Stimulated activated CD8-positive, alpha-beta memory T cell treated with anti-CD3 and anti-CD28 coated beads, Interleukin-4, amount 100 ng/mL, for 24 hours (primary cell): ENCODE results near the gene SCN4A.
"Not testable (repeated sequence)": the region's sequence is repeated elsewhere in the genome, so short reads cannot be mapped to it uniquely, and the experiment has no call there.

Experiments
- DNase-seq: peaks from one replicate; pipeline ENCODE4 v3.0.0-alpha.2; 2020; ENCODE audit warnings: low read depth

Gene SCN4A

DNA sequence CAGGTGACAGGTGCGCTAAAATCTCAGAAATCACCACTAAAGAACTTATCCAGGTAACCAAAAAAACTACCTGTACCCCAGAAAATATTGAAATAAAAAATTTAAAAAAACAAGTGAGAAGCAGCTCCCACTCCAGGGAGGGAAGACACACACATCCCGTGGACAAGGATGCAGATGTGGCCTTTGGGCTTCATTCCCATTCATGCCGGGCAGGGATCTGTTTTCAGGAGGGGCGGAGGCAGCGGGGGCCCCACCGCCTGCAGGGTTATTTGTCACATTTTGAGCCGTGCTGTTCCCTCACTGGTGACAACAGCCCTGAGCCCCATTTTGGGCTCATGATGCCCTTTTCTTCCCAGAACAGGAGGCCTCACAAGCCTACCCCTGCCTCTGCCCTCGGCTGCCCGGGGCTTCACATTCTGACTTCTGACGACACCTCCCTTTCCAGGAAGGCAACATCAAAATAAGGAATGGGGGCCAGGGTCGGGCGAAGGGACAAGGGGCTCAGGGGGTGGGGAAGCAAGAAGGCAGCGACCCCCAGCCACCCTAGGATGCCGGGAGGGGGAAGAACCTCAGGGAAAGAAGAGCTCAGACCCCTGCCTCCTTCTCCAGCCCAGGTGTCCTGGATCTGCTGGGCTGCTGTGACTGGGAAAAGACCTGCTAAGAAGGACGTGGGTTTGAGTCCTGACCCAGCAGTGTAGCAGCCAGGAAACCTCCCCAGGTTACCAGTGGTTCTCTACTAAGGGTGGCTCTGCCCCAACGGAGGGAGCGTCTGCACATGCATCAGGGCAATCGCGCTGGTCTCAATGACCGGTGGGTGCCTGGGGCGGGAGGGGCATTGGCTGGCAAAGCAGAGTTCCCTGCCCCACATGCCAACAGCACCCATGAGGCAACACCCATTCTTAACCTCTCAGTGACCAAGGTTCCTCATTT is 38.3 kb downstream of the SCN4A start:
- no peak for DNase-seq

DNA sequence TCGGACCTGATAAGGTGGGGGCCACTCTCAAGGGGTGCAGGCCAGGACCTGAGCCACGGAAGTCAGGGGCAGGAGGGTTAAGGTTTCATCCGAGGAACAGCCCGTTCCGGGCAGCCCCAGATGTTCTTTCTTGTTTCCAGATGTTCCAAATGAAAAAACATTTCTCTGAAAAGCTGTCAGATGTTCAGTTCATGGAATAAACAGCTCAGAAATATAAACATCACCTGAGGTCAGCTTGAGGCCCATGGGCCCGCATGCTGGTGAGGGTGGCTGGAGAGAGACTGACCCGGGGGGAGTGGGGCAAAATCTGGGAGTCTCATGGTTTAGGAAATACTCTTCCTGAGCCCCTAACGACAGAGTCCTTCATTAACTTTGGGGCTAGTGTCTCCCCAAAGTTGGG is 39.1 kb downstream of the SCN4A start:
- no peak for DNase-seq

DNA sequence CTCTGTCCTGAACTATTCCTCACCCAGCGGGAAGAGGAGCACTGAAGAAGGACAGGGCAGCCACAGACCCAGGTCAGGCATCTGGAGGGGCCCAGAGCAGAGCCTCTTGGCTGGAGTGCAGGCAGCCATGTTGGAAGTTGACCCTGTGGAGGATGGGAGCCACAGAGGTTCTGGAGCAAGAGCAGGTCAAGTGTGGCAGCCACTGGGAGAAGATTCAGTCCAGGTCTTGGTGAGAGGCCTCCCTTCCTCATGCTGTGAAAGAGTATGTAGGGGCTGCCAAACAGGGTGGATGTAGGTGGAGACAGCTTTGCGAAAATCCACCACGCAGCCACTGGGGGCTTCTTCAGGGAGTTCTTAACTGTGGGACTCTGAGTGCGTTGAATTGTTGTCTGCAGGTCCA is 40.0 kb downstream of the SCN4A start:
- no peak for DNase-seq

DNA sequence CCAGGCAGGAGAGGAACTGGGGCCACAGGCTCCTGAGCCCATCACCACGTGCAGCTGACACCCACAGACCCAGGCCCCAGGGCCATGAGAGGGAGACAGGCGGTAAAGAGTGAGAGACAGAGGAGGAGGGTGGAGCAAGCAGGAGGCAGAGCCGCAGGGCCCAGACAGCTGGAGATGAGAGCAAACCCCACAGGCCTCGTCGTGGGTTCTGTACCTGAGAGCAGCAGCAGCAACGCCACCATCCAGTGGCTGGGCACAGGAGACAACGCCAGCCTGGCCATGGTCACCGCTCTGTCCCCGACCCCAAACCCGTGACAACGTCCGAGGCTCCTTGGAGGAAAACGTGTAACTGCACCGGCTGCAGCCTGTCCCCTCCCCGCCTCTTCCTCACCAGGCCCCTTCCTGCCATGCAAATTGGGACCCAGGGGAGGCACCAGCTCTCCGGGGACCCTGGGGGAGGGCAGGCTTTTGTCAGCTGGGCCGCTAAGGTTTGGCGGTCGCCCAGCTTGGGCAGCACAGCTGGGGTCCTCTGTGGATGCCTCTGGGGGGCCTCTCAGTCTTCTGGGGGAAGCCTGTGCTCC is 40.6 kb downstream of the SCN4A start, which contains the start of gene CD79B:
CD79B (minus strand) TSS at position 351 of the 581 bp plus-strand sequence; CDS start at position 281, 70 bp downstream.
- DNase-seq, result peak; percentile 15

DNA sequence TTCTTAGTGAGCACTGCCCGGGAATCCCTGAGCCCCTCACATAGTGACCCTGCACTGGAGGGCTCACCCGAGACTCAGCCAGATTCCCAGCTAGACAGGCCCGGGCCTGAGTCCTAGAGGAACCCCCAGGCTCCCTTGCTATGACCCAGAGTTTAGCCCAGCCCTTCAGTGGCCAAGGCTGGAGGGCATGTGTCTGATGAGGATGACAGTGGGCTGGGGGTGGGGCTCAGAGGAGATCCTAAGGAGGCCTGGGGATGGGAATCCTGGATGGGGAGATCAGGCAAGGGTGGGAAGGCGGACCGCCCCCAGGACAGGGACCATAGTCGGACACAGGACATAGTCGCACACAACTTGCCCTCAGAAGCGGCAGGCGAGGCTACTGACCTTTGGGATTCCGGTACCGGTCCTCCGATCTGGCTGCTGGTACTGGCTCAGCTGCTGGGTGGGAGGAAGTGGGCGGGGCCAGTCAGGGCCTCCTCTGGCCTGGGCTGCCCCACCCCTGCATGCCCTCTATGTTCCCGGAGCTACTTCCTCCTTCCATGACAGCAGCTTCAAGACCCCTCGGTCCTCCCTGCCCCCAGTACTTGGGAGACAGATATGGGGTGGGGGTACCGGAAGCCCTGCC is 41.7 kb downstream of the SCN4A start:
- peak; percentile 24 for DNase-seq

DNA sequence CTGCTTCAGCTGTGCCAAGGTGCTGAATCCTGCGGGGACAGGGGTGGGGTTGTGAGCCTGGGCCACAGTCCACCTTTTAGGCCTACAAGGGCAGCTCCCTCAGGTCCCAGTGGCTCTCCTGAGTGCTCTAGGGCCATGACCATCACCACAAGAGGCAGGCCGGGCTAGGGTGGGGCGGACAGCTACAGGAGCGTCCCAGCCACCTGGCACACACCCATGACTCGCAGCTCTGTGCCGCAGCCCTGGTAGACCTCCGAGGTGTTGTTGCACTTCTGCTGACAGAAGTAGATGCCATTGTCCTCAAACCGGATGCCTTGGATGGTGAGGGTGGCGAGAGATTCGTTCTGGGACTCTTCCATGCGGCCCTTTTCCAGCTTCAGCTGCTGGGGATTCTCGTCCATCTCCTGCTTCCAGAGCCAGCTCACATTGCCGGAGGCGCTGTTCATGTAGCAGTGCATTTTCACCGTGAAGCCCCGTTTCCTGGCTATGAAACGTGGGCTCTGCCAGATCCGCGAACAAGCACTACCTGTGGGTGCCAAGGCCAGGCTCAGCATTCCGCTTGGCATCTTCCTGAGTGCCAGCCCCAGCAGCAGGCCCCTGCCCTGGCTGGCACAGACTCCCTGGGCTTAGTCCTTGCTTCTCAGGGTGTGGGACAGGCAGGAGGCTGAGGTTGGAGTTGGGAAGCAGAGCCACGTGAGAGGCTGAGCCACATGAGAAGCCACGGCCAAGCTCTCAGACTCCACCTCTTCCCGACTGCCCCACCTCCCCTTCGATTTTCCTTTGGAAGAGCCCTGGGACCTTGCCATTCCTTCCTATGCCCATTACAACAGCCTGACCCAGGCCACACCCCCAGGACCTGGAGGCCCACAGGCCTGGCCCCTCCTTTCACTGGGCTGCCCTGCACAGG is 42.6 kb downstream of the SCN4A start:
- no peak for DNase-seq

DNA sequence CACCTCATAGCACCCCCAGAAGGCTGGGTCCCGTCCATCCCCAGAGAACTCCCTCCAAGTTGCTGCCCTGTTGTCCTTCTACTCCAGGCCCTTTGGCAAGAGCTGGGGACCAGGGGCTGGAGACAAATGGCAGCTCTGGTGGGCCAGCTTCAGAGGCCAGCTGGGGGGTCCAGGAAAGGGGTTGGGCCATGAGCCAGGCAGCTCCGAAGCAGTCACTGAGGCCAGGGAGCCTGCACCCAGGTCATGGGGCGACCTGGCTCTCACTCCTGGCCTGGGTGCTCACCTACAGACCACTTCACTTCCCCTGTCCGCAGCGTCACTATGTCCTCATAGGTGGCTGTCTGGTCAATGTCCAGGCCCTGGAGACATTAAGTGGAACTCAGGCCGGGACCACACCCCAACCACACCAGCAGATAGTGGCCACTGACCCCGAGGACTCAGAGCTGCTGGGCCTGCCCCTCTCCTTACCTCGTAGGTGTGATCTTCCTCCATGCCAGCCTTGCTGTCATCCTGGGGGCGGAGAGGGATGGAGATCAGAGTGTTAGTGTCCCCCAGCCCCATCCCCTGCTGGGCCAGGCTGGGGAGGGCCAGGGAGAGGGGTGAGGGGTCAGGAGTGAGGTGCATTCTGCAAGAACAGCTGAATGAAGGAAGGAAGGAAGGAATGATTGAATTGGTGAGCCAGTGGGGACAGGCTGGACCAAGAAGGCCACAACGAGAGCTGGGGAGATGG is 43.6 kb downstream of the SCN4A start:
- DNase-seq, result no peak

DNA sequence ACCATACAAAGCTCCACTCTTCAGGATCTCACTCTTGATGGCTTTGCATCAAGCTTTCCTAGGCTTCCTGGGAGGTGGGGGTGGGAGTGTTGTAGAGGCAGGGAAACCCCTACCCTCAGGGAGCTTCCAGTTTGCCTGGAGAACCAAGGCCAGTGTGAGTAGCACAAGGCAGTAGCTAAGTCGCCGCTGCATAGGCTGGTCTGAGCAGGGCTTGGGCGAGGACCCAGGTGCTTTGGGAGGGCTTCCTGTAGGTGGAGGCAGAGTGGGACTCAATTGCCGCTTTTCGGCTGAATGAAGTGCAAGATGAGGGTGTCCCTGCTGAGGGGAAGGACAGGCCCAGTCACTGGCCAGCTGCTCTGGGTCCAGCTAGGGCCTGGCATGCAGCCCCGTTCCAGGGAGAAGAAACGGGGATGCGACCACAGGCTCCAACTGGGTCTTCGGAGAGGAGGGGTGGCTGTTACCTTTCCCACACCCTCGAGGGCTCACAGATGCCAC is 44.5 kb downstream of the SCN4A start:
- DNase-seq, result no peak

DNA sequence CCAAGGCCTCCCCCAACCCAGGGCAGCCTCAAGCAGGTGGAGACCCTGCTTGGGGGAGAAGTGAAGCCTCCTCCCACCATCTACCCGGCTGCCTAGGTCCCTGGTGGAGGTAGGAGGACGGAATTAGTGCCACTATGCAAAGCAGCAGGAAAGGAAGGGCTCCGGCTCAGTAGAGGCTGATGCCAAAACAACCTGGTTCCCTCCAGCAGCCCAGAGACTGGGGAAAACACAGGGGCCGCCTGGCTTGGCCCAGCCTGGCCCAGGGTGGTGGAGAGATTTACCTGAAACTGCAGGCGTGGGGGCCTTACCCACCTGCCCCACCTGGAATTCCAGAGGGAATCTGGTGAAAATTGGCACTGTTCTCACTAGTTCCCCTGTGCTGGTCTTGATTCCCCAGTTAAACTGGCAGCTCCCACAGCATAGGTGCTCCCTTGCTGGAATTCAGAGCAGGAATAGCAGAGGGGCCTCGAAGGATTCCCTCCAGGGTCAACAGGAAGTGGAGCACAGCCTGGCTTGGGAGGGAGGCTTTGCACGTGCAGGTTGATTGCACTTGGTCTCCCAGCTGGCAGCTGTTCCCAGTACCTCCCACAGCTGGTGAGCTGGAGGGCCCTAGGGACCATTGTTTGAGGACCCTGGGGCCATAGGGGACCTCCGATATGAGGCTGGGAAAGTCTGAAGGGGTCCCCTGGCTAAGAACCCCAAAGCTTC is 45.1 kb downstream of the SCN4A start:
- DNase-seq, result no peak

DNA sequence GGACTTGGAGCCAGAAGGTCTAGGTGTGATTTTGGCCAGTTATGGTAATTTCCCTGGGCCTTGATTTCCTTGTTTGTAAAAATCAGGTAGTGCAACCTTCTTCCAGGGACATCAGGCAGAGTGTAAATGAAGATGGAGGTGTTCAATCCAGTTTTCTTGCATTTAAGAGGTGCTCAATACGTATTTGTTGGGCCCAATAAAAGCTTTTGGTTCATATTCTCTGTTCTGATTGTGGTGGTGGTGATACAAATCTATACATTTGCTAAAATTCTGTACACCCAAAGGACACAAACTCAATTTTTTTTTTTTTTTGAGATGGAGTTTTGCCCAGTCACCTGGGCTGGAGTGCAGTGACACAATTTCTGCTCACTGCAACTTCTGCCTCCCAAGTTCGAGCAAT is 46.6 kb downstream of the SCN4A start:
- no peak for DNase-seq

DNA sequence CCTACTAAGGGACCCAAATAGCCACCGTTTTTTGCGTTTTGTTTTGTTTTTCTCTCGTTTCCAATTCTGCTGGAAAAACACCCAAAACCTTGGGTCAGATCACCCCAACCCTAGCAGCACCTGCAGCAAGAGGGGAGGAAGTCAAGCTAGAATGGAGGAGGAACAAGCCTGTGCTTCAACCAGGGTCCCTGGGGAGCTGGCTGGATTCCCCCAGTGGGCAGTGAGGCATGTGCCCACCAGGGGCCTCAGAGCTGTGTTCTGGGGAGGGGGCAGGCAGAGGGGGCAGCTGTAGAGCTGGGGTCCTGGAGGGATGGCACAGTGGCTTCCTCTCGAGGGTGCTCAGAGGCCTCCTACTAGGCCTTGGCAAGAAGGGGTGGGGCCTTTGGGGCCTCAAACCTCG is 47.1 kb downstream of the SCN4A start:
- DNase-seq, result no peak

DNA sequence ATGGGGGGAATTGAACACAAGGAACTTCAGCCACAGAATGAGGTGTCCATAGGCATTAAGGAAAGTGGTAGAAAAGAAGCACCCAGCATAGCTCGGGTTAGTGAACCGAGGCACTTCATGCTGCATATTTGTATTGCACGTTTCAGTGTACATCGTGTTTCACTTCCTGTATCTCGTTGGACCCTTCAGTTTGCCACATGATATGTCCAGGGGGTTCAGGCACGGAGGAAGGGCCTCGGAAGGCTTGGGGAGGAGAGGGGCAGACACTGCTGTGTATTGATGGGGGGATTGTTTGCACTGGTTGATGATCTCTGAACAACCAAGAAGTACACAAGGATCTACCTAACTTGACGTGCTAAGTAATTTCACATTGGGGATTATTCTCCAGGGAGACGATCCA is 50.3 kb downstream of the SCN4A start:
- DNase-seq, result not testable (repeated sequence)

DNA sequence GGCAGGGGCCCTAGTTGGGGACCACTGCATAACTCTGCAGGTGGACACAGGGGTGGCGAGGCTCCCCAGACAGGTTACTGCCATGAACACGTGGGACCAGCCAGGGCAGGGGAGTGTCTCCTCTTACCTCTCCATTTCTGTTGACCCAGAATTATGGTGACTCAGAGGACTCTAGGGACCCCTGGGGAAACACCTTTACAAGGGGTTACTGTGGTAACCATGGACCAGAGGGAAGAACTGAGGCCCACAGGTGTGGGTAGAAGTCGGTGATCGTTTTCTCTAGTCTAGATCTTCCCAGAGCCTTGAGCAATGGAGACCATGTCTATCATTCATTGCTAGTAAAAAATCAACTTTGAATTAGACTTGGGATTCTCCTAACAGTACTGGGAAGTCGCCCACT is 51.9 kb downstream of the SCN4A start:
- not testable (repeated sequence) for DNase-seq

DNA sequence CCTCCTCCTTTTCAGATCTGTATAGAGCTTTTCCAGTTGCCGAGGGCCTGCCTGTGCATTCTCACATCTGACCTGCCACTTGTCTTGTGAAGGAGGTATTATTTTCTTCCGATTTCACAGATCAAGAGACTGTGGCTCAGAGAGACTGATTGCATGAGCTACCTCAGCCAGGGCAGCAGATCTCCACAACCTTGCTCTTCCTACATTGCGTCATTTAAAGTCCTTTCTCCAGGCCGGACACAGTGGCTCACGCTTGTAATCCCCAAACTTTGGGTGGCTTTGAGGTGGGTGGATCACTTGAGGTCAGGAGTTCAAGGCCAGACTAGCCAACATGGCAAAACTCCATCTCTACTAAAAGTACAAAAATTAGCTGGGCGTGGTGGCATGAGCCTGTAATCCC is 52.7 kb downstream of the SCN4A start:
- DNase-seq, result not testable (repeated sequence)

DNA sequence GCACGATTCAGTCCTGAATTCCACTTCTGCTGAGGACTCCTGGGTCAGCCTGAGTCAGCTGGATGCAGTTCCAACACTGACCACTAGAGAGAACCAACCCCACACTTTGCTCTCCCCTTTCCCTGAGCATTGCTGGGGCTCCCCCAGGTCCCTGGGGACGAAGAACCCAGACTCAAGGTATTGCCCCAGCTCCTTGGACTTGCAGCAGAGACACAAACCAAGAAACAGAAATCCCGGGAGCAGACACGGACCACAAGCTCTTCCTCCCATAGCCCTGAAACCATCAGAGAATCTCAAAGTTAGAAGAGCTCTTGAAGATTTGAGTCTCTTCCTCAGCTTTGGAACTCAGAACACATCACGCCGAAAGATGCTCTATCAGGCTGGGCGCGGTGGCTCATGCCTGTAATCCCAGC is 53.4 kb downstream of the SCN4A start:
- DNase-seq, result peak; percentile 56

DNA sequence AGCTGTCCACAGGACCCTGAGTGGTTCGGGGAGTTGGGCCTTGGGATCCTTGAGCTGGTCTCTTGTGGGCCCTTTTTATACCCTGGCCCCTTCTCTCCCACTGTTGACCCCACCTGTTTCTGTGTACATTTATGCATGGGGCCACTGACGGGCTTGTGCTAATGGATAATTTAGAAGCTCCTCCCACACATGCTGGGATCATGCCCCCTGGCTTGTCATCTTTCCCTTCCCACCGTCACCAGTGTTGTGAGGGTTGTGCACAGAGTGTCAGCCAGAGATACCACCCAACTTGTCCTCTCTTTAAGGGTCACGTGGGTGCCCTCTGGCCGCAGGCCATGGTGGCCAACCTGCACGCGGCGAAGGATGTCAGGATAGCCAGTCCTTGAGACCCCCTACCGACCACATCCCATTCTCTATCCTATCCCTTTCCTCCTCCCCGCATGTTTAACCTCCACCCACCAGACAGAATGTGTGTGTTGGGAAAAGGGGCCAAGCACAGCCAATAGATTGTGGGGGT is 53.9 kb downstream of the SCN4A start, which contains the start of gene GH1:
GH1 (minus strand) TSS at position 51 of the 517 bp plus-strand sequence. CDS start 63 bp downstream, outside the sequence.
- not testable (repeated sequence) for DNase-seq

DNA sequence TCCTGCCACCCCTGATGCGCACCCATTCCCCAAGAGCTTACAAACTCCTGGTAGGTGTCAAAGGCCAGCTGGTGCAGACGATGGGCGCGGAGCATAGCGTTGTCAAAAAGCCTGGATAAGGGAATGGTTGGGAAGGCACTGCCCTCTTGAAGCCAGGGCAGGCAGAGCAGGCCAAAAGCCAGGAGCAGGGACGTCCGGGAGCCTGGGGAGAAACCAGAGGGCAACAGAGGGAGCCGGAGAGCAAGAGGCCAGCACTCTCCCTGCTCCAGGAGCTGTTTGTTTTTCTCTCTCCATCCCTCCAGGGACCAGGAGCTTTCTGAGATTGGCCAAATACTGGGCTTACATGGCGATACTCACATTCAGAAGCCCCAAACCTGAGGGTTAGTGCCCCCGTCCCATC is 54.4 kb downstream of the SCN4A start:
- no peak for DNase-seq

DNA sequence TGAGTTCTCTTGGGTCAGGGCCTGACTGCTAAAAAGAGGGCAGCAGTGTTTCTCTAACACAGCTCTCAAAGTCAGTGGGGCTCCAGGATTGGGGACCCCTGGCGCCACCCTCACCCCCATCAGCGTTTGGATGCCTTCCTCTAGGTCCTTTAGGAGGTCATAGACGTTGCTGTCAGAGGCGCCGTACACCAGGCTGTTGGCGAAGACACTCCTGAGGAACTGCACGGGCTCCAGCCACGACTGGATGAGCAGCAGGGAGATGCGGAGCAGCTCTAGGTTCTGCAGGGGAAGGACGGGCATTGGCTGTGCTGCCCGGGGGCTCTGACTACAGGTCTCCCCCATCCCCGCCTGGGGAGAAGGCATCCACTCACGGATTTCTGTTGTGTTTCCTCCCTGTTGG is 55.1 kb downstream of the SCN4A start:
- no peak for DNase-seq

DNA sequence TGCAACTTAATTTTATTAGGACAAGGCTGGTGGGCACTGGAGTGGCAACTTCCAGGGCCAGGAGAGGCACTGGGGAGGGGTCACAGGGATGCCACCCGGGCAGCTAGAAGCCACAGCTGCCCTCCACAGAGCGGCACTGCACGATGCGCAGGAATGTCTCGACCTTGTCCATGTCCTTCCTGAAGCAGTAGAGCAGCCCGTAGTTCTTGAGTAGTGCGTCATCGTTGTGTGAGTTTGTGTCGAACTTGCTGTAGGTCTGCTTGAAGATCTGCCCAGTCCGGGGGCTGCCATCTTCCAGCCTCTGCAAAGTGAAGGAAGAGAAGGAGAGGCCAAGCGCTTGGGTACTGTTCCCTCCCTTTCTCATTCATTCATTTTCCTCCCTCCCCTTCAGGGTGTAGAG is 55.5 kb downstream of the SCN4A start:
- not testable (repeated sequence) for DNase-seq
